GM19452 (cell line): Measurements from ENCODE around the gene MT1F.
"Not testable (repeated sequence)": the region's sequence is repeated elsewhere in the genome, so short reads cannot be mapped to it uniquely, and the experiment has no call there.

Source experiments
- ATAC-seq: cut with Tn5 transposase; IDR thresholded peaks from one replicate; pipeline ENCODE4 v1.9.1; 2021; ENCODE audit not compliant: unreplicated experiment

The MT1F gene

DNA sequence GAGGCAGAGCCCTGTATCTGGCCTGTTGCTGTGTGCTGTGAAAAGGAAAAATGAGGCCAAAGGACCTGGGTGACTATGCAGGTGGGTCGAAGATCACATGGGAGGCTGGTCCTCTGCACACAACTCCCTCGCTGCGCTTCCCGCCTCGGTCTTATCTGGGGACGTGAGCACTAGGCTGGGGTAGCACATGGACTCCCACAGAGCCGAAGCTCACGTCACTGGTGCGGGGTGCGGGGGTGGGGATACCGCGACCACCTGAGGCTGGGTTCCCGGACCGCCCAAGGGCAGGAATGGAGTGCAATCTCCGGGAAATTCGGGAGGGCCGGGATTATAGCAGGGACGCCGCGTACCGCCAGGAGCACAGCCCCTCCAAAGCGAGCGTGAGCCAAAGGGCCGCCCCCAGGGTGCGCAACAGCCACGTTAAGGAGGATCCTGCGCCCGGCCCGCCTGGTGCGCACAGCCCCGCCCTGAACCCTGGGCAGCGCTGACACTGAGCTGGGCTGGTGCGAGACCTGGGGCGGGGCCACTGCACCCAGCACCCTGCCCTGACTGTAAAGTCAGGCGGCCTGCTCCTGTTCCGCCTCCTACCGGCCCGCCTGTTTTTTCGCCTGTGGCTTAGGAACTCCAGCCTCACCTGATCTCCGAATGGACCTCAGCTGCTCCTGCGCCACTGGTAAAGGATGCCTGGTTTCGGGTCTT, 14.5 kb upstream of the MT1F start:
- ATAC-seq = no peak

DNA sequence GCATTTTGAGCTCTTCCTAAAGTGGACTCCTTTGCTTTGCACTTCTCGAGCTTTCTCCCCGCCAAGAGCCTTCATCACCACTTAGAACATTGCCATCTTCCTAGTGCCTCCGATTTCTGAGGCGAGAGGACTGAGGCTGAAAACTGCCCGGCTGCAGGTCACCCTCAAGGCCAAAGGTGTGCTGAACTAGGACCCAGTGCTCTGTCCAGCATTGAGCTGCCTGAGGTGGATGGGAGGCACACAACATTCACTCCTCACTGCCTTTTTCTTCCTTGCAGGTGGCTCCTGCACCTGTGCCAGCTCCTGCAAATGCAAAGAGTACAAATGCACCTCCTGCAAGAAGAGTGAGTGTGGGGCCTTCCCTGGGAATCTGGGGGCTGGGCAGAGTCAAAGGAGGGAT, 13.9 kb upstream of the MT1F start:
- ATAC-seq = no peak

DNA sequence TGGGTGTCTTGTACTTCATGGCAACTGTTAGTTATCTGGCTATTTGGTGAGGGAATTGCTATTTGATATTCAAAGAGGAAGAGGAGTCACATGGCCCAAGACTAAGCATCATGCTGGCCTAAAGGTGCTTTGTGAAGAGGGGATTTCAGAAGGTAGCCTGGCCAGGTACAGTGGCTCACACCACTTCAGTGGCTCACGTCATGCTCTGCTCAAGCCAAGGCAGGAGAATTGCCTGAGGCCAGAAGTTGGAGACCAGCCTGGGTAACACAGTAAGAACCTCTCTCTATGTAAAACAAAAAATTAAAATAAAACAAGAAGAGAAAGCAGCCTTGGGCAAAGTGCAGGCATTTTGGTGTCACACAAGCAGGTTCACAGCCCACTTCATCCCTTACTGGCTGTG, 12.4 kb upstream of the MT1F start:
- ATAC-seq = no peak

DNA sequence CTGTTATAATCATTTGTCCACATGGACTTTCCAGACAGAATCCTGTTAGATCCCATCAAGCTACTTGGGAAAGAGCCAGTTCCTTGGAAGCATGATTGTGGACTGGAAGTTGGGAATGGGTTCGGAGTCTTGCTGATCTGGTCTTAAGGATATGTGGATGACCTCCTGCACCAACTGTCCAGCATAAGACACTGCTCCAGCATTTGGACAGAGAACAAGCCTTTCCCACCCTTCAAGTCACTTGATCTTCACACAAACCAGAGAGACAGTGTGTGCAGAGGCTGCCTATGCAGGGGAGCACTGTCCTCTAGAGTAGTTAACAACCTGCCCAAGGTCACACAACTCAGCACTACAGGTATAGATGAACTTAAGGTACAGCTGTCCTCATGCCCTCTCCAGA, 11.9 kb upstream of the MT1F start:
- no peak for ATAC-seq

DNA sequence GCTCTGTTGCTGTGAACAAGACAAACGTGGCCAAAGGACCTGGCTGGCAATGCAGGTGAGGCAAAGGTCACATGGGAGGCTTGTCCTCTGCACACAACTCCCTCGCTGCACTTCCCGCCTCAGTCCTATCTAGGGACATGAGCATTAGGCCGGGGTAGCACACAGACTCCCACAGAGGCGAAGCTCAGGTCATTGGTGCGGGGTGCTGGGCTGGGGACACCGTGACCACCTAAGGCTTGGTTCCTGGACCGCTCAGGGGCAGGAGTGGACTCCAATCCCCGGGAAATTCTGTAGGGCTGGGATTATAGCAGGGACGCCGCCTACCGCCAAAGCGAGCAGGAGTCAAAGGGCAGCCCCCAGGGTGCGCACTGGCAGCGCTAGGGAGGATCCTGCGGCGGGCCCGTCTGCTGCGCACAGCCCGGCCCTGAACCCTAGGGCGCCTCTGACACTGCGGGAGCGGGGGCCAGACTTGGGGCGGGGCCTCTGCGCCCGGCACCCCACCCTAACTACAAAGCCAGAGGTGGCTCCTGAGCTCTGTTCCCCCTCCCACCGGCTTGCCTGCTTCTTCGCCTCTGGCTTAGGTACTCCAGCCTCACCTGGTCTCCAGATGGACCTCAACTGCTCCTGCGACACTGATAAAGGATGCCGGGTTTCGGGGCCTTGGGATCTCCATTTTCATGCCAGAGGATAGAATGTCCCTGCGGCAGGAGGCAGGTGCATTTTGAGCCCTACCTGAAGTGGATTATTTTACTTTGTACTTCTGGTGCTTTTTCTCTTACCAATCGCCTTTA, 9.9 kb upstream of the MT1F start:
- ATAC-seq = no peak

DNA sequence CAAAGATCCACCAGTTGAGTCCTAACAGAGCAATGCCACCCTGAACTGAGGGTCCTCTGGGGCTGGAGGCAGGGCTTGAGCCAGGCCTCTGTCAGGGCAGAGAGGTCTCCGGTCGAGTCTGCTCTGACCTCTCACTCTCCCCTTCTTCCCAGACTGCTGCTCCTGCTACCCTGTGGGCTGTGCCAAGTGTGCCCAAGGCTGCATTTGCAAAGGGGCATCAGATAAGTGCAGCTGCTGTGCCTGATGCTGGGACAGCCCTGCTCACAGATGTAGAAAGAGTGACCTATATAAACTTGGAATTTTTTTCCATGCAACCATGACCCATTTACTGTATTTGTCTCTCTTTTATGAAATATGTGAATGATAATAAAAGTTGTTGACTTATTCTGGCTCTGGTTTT, 8.5 kb upstream of the MT1F start:
- no peak for ATAC-seq

DNA sequence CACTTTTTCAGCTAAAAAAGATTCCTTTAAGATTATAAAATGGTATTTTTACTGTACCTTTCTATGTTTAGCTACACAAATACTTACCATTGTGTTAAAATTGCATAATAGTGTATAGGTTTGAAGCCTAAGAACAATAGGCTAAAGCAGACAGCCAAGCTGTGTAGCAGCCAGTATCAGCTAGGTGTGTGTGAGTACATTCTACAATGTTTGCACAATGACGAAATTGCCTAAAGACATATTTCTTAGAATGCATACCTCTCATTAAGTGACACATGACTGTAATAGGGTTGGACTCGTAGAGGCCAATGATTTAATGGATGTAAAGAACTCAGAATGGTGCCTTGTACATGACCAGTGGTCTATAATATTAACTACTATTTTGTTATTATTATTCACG, 7.9 kb upstream of the MT1F start:
- no peak for ATAC-seq

DNA sequence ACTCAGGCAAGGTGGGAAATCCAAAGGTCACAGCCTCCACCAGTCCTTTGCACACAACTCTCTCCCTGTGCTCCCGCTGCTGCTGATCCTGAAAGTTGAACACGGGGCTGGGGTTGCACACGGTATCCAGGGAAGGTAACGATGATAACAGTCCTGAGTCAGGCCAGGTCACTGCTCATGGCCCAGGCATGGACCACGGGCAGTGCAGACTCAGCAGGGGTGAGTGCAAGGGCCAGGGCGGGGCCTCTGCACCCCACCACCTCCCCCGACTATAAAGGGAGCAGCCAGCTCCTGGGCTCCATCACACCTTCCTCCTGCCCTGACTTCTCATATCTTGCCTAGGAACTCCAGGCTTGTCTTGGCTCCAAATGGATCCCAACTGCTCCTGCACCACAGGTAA, 6.2 kb upstream of the MT1F start, which contains the start of gene MT1B:
TSS of gene MT1B (plus strand) at position 301 of the 400 bp plus-strand sequence. CDS start at position 369, 68 bp downstream.
- no peak for ATAC-seq

DNA sequence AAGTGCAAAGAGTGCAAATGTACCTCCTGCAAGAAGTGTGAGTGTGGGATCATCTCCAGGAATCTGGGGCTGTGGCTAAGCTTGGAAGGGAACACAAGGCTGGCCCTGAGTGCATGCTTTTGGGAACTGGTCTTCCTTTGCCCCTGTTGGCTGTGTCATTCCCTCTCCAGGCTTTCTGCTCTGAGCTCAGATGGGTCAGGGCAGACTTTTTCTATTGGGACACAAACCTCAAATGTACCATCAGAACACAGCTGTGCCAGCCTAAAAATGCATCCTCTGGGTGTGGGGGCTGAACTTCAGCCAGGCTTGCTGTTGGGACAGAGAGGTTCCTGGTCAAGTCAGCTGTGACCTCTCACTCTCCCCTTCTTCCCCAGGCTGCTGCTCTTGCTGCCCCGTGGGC, 5.2 kb upstream of the MT1F start:
- ATAC-seq = no peak

DNA sequence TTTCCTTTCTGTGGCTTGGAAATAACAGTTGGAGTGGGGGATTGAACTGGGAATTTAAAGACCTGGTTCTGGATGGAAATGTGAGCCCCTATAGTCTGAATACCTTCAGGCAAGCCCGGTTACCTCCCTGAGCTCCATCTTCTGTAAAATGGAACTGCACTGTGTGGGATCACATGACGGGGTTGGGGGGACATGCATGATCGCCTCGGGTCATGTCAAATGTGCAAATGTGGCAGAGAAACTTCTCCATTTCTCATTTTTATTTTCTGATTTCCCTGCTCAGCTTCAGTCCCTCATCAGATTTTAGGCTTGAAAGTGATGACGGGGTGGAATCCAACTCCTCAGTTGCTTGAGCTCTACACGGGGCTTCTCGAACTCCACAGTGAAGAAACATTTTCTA, 4.5 kb upstream of the MT1F start:
- no peak for ATAC-seq

DNA sequence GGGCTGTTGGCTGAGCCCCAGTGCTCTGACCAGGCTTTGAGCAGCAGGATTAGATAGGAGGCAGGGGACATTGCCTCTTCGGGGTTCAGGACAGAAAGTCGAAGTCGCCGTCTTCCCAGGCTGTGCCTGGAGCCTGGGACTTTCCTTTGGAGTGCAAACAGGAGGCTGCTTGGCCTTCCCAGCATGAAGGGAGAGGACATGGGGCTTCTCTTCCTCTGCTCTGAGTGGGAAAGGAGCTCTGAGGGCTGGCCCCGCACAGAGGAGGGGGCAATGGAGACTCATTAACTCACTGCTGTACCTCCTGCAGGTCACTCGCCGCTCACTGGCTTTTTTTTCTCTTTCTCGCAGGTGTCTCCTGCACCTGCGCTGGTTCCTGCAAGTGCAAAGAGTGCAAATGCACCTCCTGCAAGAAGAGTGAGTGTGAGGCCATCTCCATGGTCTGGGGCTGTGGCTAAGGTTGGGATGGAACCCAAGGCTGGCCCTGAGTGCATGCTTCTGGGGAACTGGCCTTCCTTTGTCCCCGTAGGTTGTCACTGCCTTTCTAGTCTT, 642 bp downstream of the MT1F start:
- ATAC-seq = no peak

DNA sequence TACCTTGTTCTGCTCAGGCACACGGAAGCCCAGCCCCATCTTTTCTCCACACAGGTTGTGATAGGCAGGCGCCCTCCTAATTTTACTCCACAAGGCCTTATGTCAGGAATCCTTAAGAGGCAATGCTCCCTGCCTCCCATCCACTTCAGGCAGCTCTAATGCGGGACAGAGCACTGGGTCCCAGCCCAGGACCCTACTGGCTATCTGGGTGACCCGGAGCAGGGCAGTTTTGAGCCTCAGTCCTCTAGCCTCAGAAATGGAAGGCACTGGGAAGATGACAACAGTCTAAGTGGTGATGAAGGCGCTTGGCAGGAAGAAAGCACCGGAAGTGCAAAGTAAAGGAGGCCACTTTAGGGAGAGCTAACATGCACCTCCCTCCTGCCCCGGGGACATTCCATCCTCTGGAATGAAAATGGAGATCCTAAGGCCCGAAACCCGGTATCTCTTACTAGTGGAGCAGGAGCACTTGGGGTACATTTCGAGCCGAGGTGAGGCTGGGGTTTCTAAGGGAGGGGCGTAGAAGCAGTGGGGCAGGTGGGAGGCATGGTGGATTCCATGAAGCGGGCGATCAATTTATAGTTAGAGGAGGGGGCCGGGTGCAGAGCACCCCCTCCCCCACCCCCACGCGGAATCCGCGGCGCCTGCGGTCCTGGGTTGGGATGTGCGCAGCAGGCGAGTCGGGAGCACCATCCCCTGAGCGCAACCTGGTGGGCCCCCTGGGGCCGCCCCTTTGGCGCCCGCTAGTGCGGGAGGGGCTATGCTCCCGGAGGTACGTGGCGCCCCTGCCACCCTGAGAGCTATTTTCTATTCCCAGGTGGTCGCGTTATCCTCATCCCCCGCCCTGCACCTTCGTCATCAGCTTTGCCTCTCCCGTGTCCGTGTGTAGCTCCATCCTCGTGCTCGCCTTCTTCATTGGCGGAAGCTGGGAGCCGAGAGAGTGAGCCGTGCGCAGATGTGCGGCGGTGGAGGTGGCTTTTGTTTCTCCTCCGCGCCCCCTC, 4.9 kb downstream of the MT1F start:
- no peak for ATAC-seq

DNA sequence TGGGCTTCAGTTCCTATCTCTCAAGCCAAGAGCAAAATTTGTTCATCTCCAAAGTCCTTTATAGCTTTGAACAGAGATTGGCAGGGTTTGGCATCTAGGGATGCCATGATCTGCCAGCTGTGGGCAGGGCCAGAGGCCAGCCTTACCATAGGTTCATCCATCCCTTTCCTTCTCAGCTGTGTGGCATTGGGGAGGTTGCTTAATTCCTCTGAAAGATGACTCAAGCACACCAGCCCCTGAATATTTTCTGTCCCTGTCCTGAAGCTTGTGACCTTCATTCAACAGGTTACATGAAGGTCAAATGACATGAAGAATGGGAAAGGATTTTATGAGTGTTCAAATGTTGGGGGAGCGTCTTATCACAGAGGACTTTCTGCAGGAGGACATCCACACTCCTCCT, 6.7 kb downstream of the MT1F start:
- ATAC-seq = no peak

DNA sequence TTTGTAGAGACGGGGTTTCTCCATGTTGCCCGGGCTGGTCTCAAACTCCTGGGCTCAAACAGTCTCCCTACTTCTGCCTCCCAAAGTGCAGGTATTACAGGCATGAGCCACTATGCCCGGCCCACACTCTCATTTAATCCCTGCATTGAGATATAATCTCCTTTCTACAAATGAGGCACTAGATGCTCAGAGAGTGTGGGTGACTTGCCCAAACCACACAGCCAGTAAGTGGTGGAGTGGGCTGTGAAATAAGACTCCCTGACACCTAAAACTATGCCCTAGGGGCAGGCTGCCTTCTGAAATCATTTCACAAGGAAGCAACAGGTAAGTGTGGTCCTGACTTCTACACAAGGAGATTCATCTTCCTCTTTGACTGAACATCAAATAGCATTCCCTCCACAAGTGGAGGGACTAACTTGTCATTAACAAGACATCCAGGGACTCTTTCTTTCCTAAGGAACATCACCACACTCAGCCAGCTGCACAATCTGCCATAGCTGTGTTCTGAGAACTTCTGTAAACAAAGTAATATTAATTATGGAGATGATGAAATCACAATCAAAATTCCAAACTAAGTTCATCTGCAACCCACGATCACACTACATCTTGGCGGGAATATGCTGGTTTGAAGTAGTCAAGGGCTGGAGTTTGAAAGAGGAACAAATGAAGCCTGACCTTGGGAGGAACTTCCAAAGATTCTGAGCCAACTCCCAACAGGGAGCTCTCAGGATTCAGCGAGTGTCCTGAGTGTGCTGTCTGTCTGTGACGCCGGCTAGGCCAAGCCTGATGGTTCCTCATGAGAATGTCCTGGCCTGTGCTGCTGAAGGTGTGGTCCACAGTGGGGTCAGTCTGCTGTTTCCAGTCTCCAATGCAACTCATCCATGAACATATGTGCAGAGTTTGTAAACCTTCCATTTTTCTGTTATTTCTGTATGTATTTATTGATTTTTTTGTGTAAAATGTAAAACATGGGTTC, 7.8 kb downstream of the MT1F start:
- ATAC-seq = not testable (repeated sequence)

DNA sequence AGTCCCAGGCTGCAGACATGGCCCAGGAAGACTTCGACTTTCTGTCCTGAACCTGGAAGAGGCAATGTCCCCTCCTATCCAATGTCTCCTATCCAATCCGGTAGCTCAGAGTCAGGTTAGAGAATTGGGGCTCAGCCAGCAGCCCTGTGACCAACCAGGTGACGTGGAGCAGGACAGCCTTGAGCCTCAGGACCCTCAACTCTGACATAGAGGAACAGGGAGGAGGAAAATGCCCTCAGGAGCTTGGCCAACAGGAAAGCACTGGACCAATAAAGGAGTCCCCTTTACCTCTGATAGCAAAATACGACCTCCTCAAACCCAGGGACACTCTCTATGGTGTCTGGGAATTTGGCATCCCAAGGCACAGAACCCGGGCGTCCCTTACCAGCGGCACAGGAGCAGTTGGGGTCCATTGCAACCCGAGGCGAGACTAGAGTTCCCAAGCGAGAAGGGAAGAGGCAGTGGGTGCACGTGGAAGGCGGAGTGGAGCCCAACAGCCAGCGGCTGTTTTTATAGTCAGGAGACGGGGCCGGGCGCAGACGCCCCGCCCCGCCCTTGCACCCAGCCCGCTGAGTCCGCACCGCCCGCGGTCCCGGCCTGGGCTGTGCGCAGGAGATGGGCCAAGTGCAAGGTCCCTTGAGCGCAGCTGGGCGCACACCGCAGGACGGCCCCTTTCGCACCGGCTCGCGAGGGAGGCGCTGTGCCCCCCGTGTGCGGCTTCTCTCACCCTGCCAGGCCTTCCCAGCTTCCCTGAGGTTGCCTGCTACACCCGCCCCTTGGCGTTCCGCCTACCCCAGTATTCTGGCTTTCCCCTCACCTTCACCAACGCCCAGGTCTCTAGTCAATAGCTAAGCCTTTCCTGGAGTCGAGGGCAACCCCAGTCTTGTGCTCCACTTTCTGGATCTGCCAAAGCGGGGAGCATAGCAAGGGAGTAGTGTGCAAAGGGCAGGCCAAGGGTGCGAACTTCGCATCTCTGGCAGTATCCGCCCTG, 10.1 kb downstream of the MT1F start, which contains the start of gene MT1G:
TSS of gene MT1G (minus strand) at position 485 of the 991 bp plus-strand sequence. CDS start at position 413, 72 bp downstream.
- no peak for ATAC-seq

DNA sequence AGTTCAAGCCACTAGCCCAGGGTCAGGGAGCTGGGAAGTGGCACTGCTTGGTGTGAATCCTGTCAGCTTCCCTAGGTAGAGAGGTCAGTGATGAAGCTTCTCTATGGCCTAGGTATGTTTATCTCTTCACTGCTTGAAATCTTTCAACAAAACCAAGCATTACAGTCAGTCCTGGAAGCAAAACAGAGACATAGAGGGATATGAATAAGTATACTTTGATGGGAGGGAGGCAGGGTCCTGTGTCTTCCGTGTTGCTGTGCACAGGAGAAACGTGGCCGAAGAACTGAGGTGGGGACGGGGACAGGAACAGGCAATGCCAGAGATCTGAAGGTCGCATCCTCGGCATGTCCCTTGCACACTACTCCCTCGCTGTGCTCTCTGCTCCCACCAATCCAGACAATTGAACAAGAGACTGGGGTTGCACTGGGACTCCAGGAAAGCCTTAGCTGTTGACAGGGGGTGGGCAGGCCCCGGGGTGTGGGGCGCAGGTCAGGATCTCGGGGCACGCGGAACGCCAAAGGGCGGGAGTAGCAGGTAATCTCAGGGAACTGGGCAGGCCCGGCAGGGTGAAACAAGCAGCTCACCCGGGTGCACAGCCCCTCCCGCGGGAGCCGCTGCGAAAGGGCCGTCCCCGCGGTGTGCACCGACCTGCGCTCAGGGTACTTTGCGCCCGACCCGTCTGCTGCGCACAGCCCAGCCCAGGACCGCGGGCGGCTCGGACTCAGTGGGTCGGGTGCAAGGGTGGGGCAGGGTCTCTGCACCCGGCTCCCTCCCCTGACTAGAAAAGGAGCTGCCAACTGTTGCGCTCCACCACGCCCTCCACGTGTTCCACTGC, 11.5 kb downstream of the MT1F start, which contains the start of gene MT1H:
TSS of gene MT1H (plus strand) at position 810 of the 835 bp plus-strand sequence. CDS start 71 bp downstream, outside the sequence.
- ATAC-seq = no peak

DNA sequence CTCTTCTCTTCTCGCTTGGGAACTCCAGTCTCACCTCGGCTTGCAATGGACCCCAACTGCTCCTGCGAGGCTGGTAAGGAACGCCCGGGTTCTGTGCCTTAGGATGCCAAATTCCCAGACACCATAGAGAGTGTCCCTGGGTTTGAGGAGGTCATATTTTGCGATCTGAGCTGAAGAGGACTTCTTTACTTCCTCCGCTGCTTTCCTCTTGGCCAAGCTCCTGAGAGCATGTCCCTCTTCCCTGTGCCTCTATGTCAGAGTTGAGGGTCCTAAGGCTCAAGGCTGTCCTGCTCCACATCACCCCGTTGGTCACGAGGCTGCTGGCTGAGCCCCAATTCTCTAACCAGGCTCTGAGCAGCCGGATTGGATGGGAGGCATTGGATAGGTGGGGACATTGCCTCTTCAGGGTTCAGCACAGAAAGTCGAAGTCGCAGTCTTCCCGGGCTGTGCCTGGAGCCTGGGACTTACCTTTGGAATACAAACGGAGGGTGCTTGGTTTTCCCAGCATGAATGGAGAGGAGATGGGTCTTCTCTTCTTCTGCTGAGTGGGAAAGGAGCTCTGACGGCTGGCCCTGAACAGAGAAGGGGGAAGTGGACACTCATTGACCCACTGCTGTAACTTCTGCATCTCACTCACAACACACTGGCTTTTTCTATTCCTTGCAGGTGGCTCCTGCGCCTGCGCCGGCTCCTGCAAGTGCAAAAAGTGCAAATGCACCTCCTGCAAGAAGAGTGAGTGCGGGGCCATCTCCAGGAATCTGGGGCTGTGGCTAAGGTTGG, 12.3 kb downstream of the MT1F start:
- no peak for ATAC-seq
